Endodermal cell (in vitro differentiated cells): Measurements from ENCODE around the gene FAM241B. TPM values are rescaled to one million over a fixed set of nuclear protein-coding genes. Genes with fewer than 3 reads are reported as not detected.

Experiments
- DNase-seq: peaks from one replicate; pipeline ENCODE4 v3.0.0-alpha.2; 2017
- H3K27ac ChIP-seq: 2 replicates; pipeline ENCODE4 v1.5.1; 2013; ENCODE audit warnings: mild to moderate bottlenecking, low read depth, low read length, moderate library complexity
- H3K27me3 ChIP-seq: 2 replicates; pipeline ENCODE4 v1.6.1; 2013; ENCODE audit warnings: mild to moderate bottlenecking, low read length, moderate library complexity; ENCODE audit not compliant: insufficient read depth, control insufficient read depth, poor library complexity, severe bottlenecking
- H3K36me3 ChIP-seq: 2 replicates; pipeline ENCODE4 v1.7.0; 2013; ENCODE audit warnings: mild to moderate bottlenecking, low read length, moderate library complexity; ENCODE audit not compliant: control insufficient read depth, insufficient read depth
- H3K4me1 ChIP-seq: one replicate; pipeline ENCODE4 v1.7.0; 2013; ENCODE audit warnings: low read length; ENCODE audit not compliant: control insufficient read depth, insufficient read depth
- H3K4me3 ChIP-seq: 2 replicates; pipeline ENCODE4 v1.5.1; 2013; ENCODE audit warnings: mild to moderate bottlenecking, low read length, moderate library complexity
- H3K9ac ChIP-seq: 2 replicates; pipeline ENCODE4 v1.6.1; 2013; ENCODE audit warnings: mild to moderate bottlenecking, low read length, moderate library complexity; ENCODE audit not compliant: poor library complexity, severe bottlenecking; ENCODE audit errors: extremely low read depth
- H3K9me3 ChIP-seq: 2 replicates; pipeline ENCODE4 v1.6.1; 2013; ENCODE audit warnings: mild to moderate bottlenecking, low read length, moderate library complexity; ENCODE audit not compliant: control insufficient read depth
- H3K27ac Mint-ChIP-seq: 2 replicates; pipeline ENCODE4 v1.8.0; 2020; ENCODE audit warnings: mixed read lengths
- H3K27me3 Mint-ChIP-seq: 2 replicates; pipeline ENCODE4 v1.8.0; 2021; ENCODE audit warnings: mild to moderate bottlenecking, mixed read lengths; ENCODE audit not compliant: insufficient read depth
- H3K36me3 Mint-ChIP-seq: 2 replicates; pipeline ENCODE4 v1.8.0; 2020; ENCODE audit warnings: low read depth, mixed read lengths
- H3K4me1 Mint-ChIP-seq: 2 replicates; pipeline ENCODE4 v1.8.0; 2020; ENCODE audit warnings: mixed read lengths
- H3K4me3 Mint-ChIP-seq: 2 replicates; pipeline ENCODE4 v1.8.0; 2020; ENCODE audit warnings: mild to moderate bottlenecking, moderate library complexity, mixed read lengths
- H3K9me3 Mint-ChIP-seq: 2 replicates; pipeline ENCODE4 v1.8.0; 2020; ENCODE audit warnings: mild to moderate bottlenecking, mixed read lengths
- WGBS, 2 experiments: methylation state at CpG; one replicate each; pipeline versions ENCODE4 v1.1.5 to v1.1.7; 2013; ENCODE audit warnings: missing lambda C conversion rate in 2 of 2, mixed read lengths in 1 of 2; ENCODE audit not compliant: insufficient coverage in 1 of 2, insufficient read length in 1 of 2; 5-methylcytosine and 5-hydroxymethylcytosine counted together
- total RNA-seq, 2 donors: library from RNA; stranded (reverse); fragmentation: NEBNext Ultra II Directional in 1 of 2; extraction: Animal tissue kit (Norgen Biotek cat#: 25700) in 1 of 2; gene quantifications; 2 replicates in 1 of 2; 3 replicates in 1 of 2; pipeline ENCODE4 v1.2.1, GENCODE V29; 2021
- TF ChIP-seq, protein P1 (sequence below): fragments of 200-600 bp; sonication (generic); conservative IDR thresholded peaks from 2 replicates; pipeline ENCODE4 v1.5.0; 2021; ENCODE audit warnings: antibody characterized with exemption, mild to moderate bottlenecking

FAM241B gene
- total RNA-seq, 2 donors from 2014 or later, result 27.1 to 42.0 TPM

DNA sequence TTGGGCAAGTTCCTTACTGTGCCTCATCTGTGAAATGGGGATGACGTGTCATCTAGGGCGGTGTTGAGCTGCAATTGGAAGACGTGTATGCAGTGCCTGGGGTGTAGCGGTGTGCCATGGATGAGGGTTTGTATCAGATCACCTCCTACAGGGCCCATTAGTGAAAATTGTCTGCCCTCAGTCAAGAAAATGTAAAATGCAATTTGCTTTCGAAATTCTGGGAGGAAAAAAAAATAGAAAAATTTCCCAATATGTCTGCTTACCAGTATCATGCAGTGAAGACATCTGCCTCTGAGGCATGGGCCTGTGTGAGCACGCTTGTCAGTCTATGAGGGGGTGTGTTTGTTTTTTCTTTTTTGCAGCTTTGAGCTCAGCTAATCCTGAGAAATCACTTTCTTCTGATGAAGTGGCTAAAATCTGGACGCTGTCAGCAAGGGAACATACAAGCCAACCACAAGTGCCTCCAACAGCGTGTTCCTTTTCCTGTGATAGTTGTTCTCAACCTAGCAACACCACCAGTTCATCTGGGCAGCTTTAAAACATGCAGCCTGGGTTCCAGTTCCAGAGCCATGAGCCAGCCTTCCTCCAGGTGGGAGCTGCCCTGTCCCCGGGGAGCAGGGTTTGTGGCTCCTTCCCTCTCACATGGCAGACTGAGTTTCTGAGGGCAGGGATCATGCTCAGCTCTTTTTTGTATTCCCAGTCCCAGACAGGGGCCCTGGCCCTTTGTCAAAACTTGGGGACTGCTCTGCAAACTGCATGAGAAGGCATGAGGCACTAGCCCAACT is 10.3 kb downstream of the FAM241B start:
- TF ChIP-seq, protein P1, sequence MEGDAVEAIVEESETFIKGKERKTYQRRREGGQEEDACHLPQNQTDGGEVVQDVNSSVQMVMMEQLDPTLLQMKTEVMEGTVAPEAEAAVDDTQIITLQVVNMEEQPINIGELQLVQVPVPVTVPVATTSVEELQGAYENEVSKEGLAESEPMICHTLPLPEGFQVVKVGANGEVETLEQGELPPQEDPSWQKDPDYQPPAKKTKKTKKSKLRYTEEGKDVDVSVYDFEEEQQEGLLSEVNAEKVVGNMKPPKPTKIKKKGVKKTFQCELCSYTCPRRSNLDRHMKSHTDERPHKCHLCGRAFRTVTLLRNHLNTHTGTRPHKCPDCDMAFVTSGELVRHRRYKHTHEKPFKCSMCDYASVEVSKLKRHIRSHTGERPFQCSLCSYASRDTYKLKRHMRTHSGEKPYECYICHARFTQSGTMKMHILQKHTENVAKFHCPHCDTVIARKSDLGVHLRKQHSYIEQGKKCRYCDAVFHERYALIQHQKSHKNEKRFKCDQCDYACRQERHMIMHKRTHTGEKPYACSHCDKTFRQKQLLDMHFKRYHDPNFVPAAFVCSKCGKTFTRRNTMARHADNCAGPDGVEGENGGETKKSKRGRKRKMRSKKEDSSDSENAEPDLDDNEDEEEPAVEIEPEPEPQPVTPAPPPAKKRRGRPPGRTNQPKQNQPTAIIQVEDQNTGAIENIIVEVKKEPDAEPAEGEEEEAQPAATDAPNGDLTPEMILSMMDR, result no peak
- Mint-ChIP-seq H3K36me3 (peaks cover 2% of the 10 kb centered on the region), H3K27ac (no peak overlapping the region), H3K9me3 (no peaks in the 10 kb centered on the region), H3K4me3 (no peak overlapping the region), H3K4me1 (no peaks in the 10 kb centered on the region), H3K27me3 (peaks cover 21% of the 10 kb centered on the region)
- WGBS, 2 experiments, result 87 to 97% methylated on average over 8 to 9 of the region's 9 CpGs
- Histone ChIP-seq H3K9me3 (no peaks in the 10 kb centered on the region), H3K4me1 (no peaks in the 10 kb centered on the region), H3K4me3 (no peak overlapping the region), H3K27me3 (peaks cover 6% of the 10 kb centered on the region), H3K9ac (no peak overlapping the region), H3K27ac (no peak overlapping the region), H3K36me3 (no peaks in the 10 kb centered on the region)
- DNase-seq, result peak; percentile 21

DNA sequence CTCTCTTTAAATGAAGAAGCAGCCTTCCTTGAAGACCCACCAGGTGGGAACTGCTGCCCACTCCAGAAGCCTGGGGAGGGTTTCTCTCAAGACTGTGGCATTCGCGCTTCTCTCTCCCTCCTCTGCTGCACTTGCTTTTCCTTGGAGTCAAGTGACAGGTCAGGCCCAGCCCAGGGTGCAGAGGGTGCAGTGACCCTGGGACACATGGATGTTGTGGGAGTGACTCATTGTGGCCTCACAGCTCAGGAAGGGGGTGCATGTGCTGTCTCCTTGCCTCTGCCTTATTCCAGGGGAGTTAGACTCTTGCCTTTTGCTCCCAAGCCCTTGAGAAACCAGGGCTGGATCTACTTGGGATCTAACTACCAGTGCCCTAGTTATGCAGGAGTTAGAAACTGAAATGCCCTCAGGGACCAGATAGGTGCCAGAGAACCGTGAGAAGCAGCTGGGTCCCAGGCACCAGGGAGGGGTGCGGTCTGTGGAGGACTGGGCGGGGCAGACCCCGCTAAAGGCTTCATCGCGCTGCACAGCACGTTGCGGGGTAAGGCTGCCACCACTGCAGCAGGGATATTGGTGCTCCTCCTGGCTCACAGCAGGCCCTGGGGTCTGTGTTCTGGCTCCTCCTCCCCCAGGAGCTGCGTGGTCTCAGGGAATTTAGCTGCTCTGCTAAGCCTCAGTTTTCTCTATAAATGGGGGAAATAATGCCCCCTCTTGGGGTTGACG is 11.4 kb downstream of the FAM241B start:
- H3K36me3 Mint-ChIP-seq, result no peaks in the 10 kb centered on the region
- no peaks in the 10 kb centered on the region for H3K9me3 Mint-ChIP-seq
- H3K4me3 ChIP-seq, result no peak overlapping the region
- no peak overlapping the region for H3K9ac ChIP-seq
- no peak overlapping the region for H3K27ac ChIP-seq
- TF ChIP-seq, protein P1, result no peak
- no peaks in the 10 kb centered on the region for H3K9me3 ChIP-seq
- H3K4me3 Mint-ChIP-seq, result no peak overlapping the region
- peaks cover 3% of the 10 kb centered on the region for H3K4me1 ChIP-seq
- H3K4me1 Mint-ChIP-seq, result peaks cover 6% of the 10 kb centered on the region
- peak; percentile 38 for DNase-seq
- 70 to 85% methylated on average over 5 to 12 of the region's 12 CpGs for WGBS, 2 experiments
- peaks cover 6% of the 10 kb centered on the region for H3K27me3 ChIP-seq
- H3K27ac Mint-ChIP-seq, result no peak overlapping the region
- H3K36me3 ChIP-seq, result no peaks in the 10 kb centered on the region
- peaks cover 21% of the 10 kb centered on the region for H3K27me3 Mint-ChIP-seq

DNA sequence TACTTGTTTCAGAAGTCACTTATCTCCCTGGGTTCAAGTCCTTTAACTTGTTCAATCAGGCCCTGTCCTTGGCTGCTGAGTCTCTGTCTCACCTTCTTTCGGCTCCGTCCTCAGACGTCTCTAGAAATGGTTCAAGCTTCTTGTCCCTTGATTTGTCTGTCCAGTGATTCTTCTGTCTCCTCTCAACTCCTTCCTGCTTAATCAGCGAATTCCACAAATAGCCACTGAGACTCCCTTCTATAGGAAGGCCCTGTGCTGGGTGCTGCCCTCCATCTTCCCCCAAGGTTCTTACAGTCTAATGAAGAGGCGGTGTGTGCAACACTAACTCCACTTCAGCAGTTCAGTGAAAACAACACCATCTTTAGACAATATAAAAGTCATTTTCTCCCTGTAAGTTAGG is 12.7 kb downstream of the FAM241B start:
- 89 to 100% methylated on average over 5 of the region's 5 CpGs for WGBS, 2 experiments
- H3K9me3 Mint-ChIP-seq, result no peaks in the 10 kb centered on the region
- H3K27me3 ChIP-seq, result peaks cover 6% of the 10 kb centered on the region
- peak; percentile 22 for DNase-seq
- H3K4me1 ChIP-seq, result peaks cover 3% of the 10 kb centered on the region
- H3K4me1 Mint-ChIP-seq, result peaks cover 10% of the 10 kb centered on the region
- H3K27ac Mint-ChIP-seq, result no peak overlapping the region
- no peaks in the 10 kb centered on the region for H3K36me3 ChIP-seq
- H3K27ac ChIP-seq, result no peak overlapping the region
- TF ChIP-seq, protein P1, result no peak
- H3K9ac ChIP-seq, result no peak overlapping the region
- H3K36me3 Mint-ChIP-seq, result no peaks in the 10 kb centered on the region
- H3K9me3 ChIP-seq, result no peaks in the 10 kb centered on the region
- H3K4me3 ChIP-seq, result no peak overlapping the region
- no peak overlapping the region for H3K4me3 Mint-ChIP-seq
- peaks cover 21% of the 10 kb centered on the region for H3K27me3 Mint-ChIP-seq
